H1 (cell line): Measurements from ENCODE around the gene SYCE3. TPM values are rescaled to one million over a fixed set of nuclear protein-coding genes. Genes with fewer than 3 reads are reported as not detected.

Experiments
- CBX5 ChIP-seq: fragments of 300-800, 300-1000 bp; sonication (generic); IDR thresholded peaks from 2 replicates; pipeline ENCODE4 v1.7.1; 2016; ENCODE audit warnings: antibody characterized with exemption, low read length, low read depth
- CBX8 ChIP-seq: fragments of 300-800, 300-1000 bp; sonication (generic); IDR thresholded peaks from 2 replicates; pipeline ENCODE4 v1.7.1; 2016; ENCODE audit warnings: low read depth, low read length, borderline replicate concordance
- CREB1 ChIP-seq: IDR thresholded peaks from 2 replicates; pipeline ENCODE4 v1.6.1; 2012; ENCODE audit warnings: inconsistent platforms
- GABPA ChIP-seq: IDR thresholded peaks from 2 replicates; pipeline ENCODE4 v1.6.1; 2011; ENCODE audit warnings: mild to moderate bottlenecking, low read length, moderate library complexity, borderline replicate concordance; ENCODE audit not compliant: insufficient read depth
- GTF2F1 ChIP-seq: IDR thresholded peaks from 2 replicates; pipeline ENCODE4 v1.6.1; 2012; ENCODE audit warnings: low read depth, low read length, improper control_type of control experiment, borderline replicate concordance
- SRF ChIP-seq: IDR thresholded peaks from 2 replicates; pipeline ENCODE4 v1.6.1; 2011; ENCODE audit warnings: mild to moderate bottlenecking, low read depth, low read length, moderate library complexity
- SUZ12 ChIP-seq: fragments of 200-600 bp; sonication (generic); IDR thresholded peaks from 2 replicates; pipeline ENCODE4 v1.6.1; 2012; ENCODE audit warnings: mild to moderate bottlenecking, inconsistent platforms, low read length, moderate library complexity, mixed read lengths
- polyA plus RNA-seq, 7 experiments: library from polyadenylated mRNA; depleted of rRNA in 3 of 7; stranded (reverse) in 5 of 7; unstranded in 2 of 7; fragments of >200 nt in 5 of 7; fragments of 200-250 nt in 2 of 7; gene quantifications; 1 replicate in 5 of 7; 2 replicates in 1 of 7; 4 replicates in 1 of 7; pipeline versions ENCODE4 v1.2.1 to v1.2.3, GENCODE V29; 2011 to 2013; ENCODE audit warnings: missing spikeins in 2 of 7, mixed read lengths in 2 of 7
- total RNA-seq: library from RNA; stranded (reverse); fragmentation: NEBNext Ultra II Directional; extraction: Animal tissue kit (Norgen Biotek cat#: 25700); gene quantifications from 2 replicates; pipeline ENCODE4 v1.2.1, GENCODE V29; 2021

Gene SYCE3
- total and polyA plus RNA-seq, 2 of the 8 experiments (the other 6 are each of a cell fraction or from before 2014, with no cell fraction given), result 1.9 TPM; not detected in 1

GRCh38 chr22:50522806-50523438 lies 39.8 kb downstream of the SYCE3 start (continued):
- TF ChIP-seq CBX8 (no peak), GABPA (no peak), SRF (no peak), GTF2F1 (no peak), SUZ12 (no peak), CREB1 (no peak), CBX5 (no peak)
